ENCODE measurements around the gene FOXP1. TPM values are rescaled to one million over a fixed set of nuclear protein-coding genes. Genes with fewer than 3 reads are reported as not detected.

The FOXP1 gene
- polyA plus RNA-seq, 1 donor from 2014 or later = 5.6 TPM

- H3K9me3 ChIP-seq (ENCODE audit: low read length) = no peaks in the 10 kb centered on the region
- H3K4me2 ChIP-seq (ENCODE audit: low read length) = peak overlapping the region; percentile 1
- no peaks in the 10 kb centered on the region for H4K20me1 ChIP-seq (ENCODE audit: insufficient read depth)
- peaks cover 26% of the 10 kb centered on the region for H3K27me3 ChIP-seq (ENCODE audit: insufficient read depth, low read depth, low read length)
- H3K36me3 ChIP-seq (ENCODE audit: insufficient read depth, low read length) = no peaks in the 10 kb centered on the region
- H3F3A ChIP-seq (ENCODE audit: insufficient read depth, low read length, poor library complexity, severe bottlenecking) = peaks cover 5% of the 10 kb centered on the region
- no peaks in the 10 kb centered on the region for H3K9me2 ChIP-seq (ENCODE audit: insufficient read depth, low read length)
- no peak overlapping the region for H2AFZ ChIP-seq (ENCODE audit: low read depth, low read length)
- H3K9ac ChIP-seq (ENCODE audit: low read length) = peak overlapping the region; percentile 66
- H3K4me3 ChIP-seq (ENCODE audit: low read length) = peak overlapping the region; percentile 84
- H3K79me2 ChIP-seq (replicated peaks; ENCODE audit: insufficient read depth, low read length) = peaks cover 9% of the 10 kb centered on the region
- no peak for TF ChIP-seq SMC3 (conservative IDR thresholded peaks at IDR 0.05; ENCODE audit: poor library complexity)
- no peak for TF ChIP-seq MXI1 (conservative IDR thresholded peaks at IDR 0.05; ENCODE audit: poor library complexity, severe bottlenecking)
- TF ChIP-seq REST (IDR thresholded peaks at IDR 0.05; ENCODE audit: borderline replicate concordance) = no peak
- no peak for TF ChIP-seq RAD21 (conservative IDR thresholded peaks at IDR 0.05)
- TF ChIP-seq POLR2AphosphoS5 (IDR thresholded peaks at IDR 0.05) = no peak
- no peak for TF ChIP-seq CTCF (IDR thresholded peaks at IDR 0.05; ENCODE audit: poor library complexity, severe bottlenecking)
- no peak for TF ChIP-seq TAF1 (IDR thresholded peaks at IDR 0.05; ENCODE audit: low read depth)
- no peak for TF ChIP-seq EZH2 (IDR thresholded peaks at IDR 0.05; ENCODE audit: borderline replicate concordance, insufficient read depth, low read length, poor library complexity, severe bottlenecking)
- TF ChIP-seq EP300 (conservative IDR thresholded peaks at IDR 0.05; ENCODE audit: poor library complexity, severe bottlenecking) = no peak
- H3K27ac ChIP-seq (ENCODE audit: low read length) = no peak overlapping the region
Measured at GRCh38 chr3:71580636-71581456, 2.7 kb downstream of the FOXP1 start.

- TF ChIP-seq TAF1 (IDR thresholded peaks at IDR 0.05; ENCODE audit: low read depth) = no peak
- no peak for TF ChIP-seq SMC3 (conservative IDR thresholded peaks at IDR 0.05; ENCODE audit: poor library complexity)
- TF ChIP-seq EP300 (conservative IDR thresholded peaks at IDR 0.05; ENCODE audit: poor library complexity, severe bottlenecking) = no peak
- no peak for TF ChIP-seq EZH2 (IDR thresholded peaks at IDR 0.05; ENCODE audit: borderline replicate concordance, insufficient read depth, low read length, poor library complexity, severe bottlenecking)
- no peak for TF ChIP-seq CTCF (IDR thresholded peaks at IDR 0.05; ENCODE audit: poor library complexity, severe bottlenecking)
- no peak for TF ChIP-seq REST (IDR thresholded peaks at IDR 0.05; ENCODE audit: borderline replicate concordance)
- no peak for TF ChIP-seq MXI1 (conservative IDR thresholded peaks at IDR 0.05; ENCODE audit: poor library complexity, severe bottlenecking)
- no peak for TF ChIP-seq RAD21 (conservative IDR thresholded peaks at IDR 0.05)
- TF ChIP-seq POLR2AphosphoS5 (IDR thresholded peaks at IDR 0.05) = no peak
- Histone ChIP-seq H3K79me2 (replicated peaks; ENCODE audit: insufficient read depth, low read length) (peaks cover 17% of the 10 kb centered on the region), H3K9me3 (ENCODE audit: low read length) (no peaks in the 10 kb centered on the region), H3F3A (ENCODE audit: insufficient read depth, low read length, poor library complexity, severe bottlenecking) (peaks cover 2% of the 10 kb centered on the region), H3K9ac (ENCODE audit: low read length) (no peak overlapping the region), H3K36me3 (ENCODE audit: insufficient read depth, low read length) (no peaks in the 10 kb centered on the region), H3K27me3 (ENCODE audit: insufficient read depth, low read depth, low read length) (peaks cover 26% of the 10 kb centered on the region), H3K4me2 (ENCODE audit: low read length) (no peak overlapping the region), H2AFZ (ENCODE audit: low read depth, low read length) (no peak overlapping the region), H3K27ac (ENCODE audit: low read length) (no peak overlapping the region), H4K20me1 (ENCODE audit: insufficient read depth) (no peaks in the 10 kb centered on the region), H3K9me2 (ENCODE audit: insufficient read depth, low read length) (no peaks in the 10 kb centered on the region), H3K4me3 (ENCODE audit: low read length) (no peak overlapping the region)
Measured at GRCh38 chr3:71579935-71580406, 3.6 kb downstream of the FOXP1 start.
